T-cell (primary cell): ENCODE data around the gene TBC1D22A. TPM values are rescaled to one million over a fixed set of nuclear protein-coding genes. Genes with fewer than 3 reads are reported as not detected.
"Not testable (repeated sequence)": the region's sequence is repeated elsewhere in the genome, so short reads cannot be mapped to it uniquely, and the experiment has no call there.

Experiments
- ATAC-seq, 4 experiments: fragments of 200-7000 bp in 3 of 4; fragments of 150-1000 bp in 1 of 4; cut with Tn5 transposase; replicated peaks in 1 of 4; 1 replicate in 3 of 4; 2 replicates in 1 of 4; pipeline ENCODE4 v1.10.0; 2021; ENCODE audit warnings: moderate library complexity in 3 of 4, mild to moderate bottlenecking in 2 of 4, moderate number of reproducible peaks in 1 of 4
- CTCF ChIA-PET, 2 donors: fragments of 300-600 bp; sonication (Branson Sonifier 250); formaldehyde crosslinking; loops; one replicate each; lab custom pipeline; 2022; ENCODE audit warnings: antibody characterized with exemption in 2 of 2; lab: Charles Lee
- POLR2A ChIA-PET, 2 donors: fragments of 300-600 bp; sonication (Branson Sonifier 250); formaldehyde crosslinking; loops; one replicate each; lab custom pipeline; 2022; ENCODE audit warnings: antibody characterized with exemption in 2 of 2; lab: Charles Lee
- DNase-seq, 35 experiments: peaks; one replicate each; pipeline versions ENCODE4 v3.0.0 to v3.0.0-alpha.2; 2013 to 2023
- H3K27ac ChIP-seq: one replicate; pipeline ENCODE4 v1.5.1; 2013; ENCODE audit warnings: low read length
- H3K27me3 ChIP-seq, 2 experiments: replicated peaks in 1 of 2; 1 replicate in 1 of 2; 2 replicates in 1 of 2; pipeline versions ENCODE4 v1.6.1 to v1.7.0; 2013; ENCODE audit warnings: low read length in 1 of 2, mixed read lengths in 1 of 2; ENCODE audit not compliant: control insufficient read depth in 2 of 2, insufficient read depth in 2 of 2; ENCODE audit errors: extremely low read depth in 1 of 2
- H3K36me3 ChIP-seq, 2 donors: 1 replicate in 1 of 2; 2 replicates in 1 of 2; pipeline versions ENCODE4 v1.6.1 to v1.7.0; 2013; ENCODE audit warnings: low read length in 1 of 2; ENCODE audit not compliant: control insufficient read depth in 2 of 2, insufficient read depth in 1 of 2; ENCODE audit errors: extremely low read depth in 1 of 2
- H3K4me1 ChIP-seq, 2 experiments: 1 replicate in 1 of 2; 2 replicates in 1 of 2; pipeline versions ENCODE4 v1.6.1 to v1.7.0; 2013; ENCODE audit warnings: low read length in 2 of 2, mixed read lengths in 1 of 2; ENCODE audit not compliant: insufficient read depth in 2 of 2, control insufficient read depth in 1 of 2; ENCODE audit errors: extremely low read depth in 1 of 2
- H3K4me3 ChIP-seq, 2 donors: 1 replicate in 1 of 2; 2 replicates in 1 of 2; pipeline versions ENCODE4 v1.5.1 to v1.7.0; 2013; ENCODE audit warnings: mild to moderate bottlenecking in 2 of 2, low read length in 1 of 2, moderate library complexity in 1 of 2; ENCODE audit not compliant: control insufficient read depth in 1 of 2; ENCODE audit errors: extremely low read depth in 1 of 2
- H3K9me3 ChIP-seq: 2 replicates; pipeline ENCODE4 v1.7.0; 2013
- H3K27ac Mint-ChIP-seq, 2 donors: one replicate each; pipeline ENCODE4 v1.8.0; 2020 to 2021; ENCODE audit warnings: mild to moderate bottlenecking in 2 of 2, mixed read lengths in 2 of 2
- H3K27me3 Mint-ChIP-seq, 2 donors: one replicate each; pipeline ENCODE4 v1.8.0; 2021 to 2022; ENCODE audit warnings: mixed read lengths in 2 of 2
- H3K36me3 Mint-ChIP-seq: one replicate; pipeline ENCODE4 v1.8.0; 2021; ENCODE audit warnings: mixed read lengths
- H3K4me1 Mint-ChIP-seq, 3 donors: one replicate each; pipeline ENCODE4 v1.8.0; 2020 to 2022; ENCODE audit warnings: mixed read lengths in 3 of 3, mild to moderate bottlenecking in 1 of 3
- H3K4me3 Mint-ChIP-seq, 3 donors: one replicate each; pipeline ENCODE4 v1.8.0; 2020 to 2022; ENCODE audit warnings: mild to moderate bottlenecking in 3 of 3, mixed read lengths in 3 of 3, moderate library complexity in 3 of 3
- H3K9me3 Mint-ChIP-seq, 3 donors: one replicate each; pipeline ENCODE4 v1.8.0; 2020 to 2022; ENCODE audit warnings: mixed read lengths in 3 of 3
- WGBS: methylation state at CpG from one replicate; pipeline ENCODE4 v1.1.5; 2013; ENCODE audit warnings: missing lambda C conversion rate; ENCODE audit not compliant: insufficient coverage; 5-methylcytosine and 5-hydroxymethylcytosine counted together
- total RNA-seq, 35 experiments: library from RNA in 6 of 35; stranded (reverse) in 6 of 35; fragments of 120-200 nt in 1 of 35; gene quantifications; one replicate each; pipeline versions ENCODE4 v1.2.1 to v1.2.4 and lab custom pipeline; 2013 to 2026

Gene TBC1D22A
- total RNA-seq, 5 donors from 2014 or later (not counting 1 experiment from before 2014, with no cell fraction given), result 38.3 to 67.8 (median 57.7) TPM

- WGBS, result 79% methylated on average over 18 of the region's 25 CpGs
- Histone ChIP-seq H3K9me3 (no peaks in the 10 kb centered on the region), H3K27me3 (no peaks in the 10 kb centered on the region), H3K27ac (no peak overlapping the region), H3K36me3 (peaks cover 8 to 9% of the 10 kb centered on the region in 2 donors), H3K4me1 (no peaks in the 10 kb centered on the region), H3K4me3 (no peak overlapping the region)
- Mint-ChIP-seq H3K36me3 (peaks cover 40% of the 10 kb centered on the region), H3K9me3 (no peaks in the 10 kb centered on the region), H3K27me3 (no peaks in the 10 kb centered on the region), H3K27ac (no peak overlapping the region), H3K4me3 (no peak overlapping the region), H3K4me1 (no peaks in the 10 kb centered on the region)
- ChIA-PET CTCF (no interaction called here), POLR2A (no interaction called here)
- DNase-seq (peak in 2 of 35 experiments; percentile 1 to 3), ATAC-seq (no peak)
Measured at GRCh38 chr22:47165338-47166032, 403.0 kb downstream of the TBC1D22A start.

GRCh38 chr22:47166033-47166404, 403.6 kb downstream of the TBC1D22A start:
- H3K27ac Mint-ChIP-seq, result no peak overlapping the region
- no peaks in the 10 kb centered on the region for H3K4me1 Mint-ChIP-seq
- Histone ChIP-seq H3K9me3 (no peaks in the 10 kb centered on the region), H3K27ac (no peak overlapping the region), H3K36me3 (peaks cover 8% of the 10 kb centered on the region in 2 donors), H3K4me3 (no peak overlapping the region), H3K27me3 (no peaks in the 10 kb centered on the region), H3K4me1 (no peaks in the 10 kb centered on the region)
- H3K36me3 Mint-ChIP-seq, result peaks cover 40% of the 10 kb centered on the region
- 75% methylated on average over 4 of the region's 5 CpGs for WGBS
- no peak for ATAC-seq
- H3K4me3 Mint-ChIP-seq, result no peak overlapping the region
- ChIA-PET POLR2A (no interaction called here), CTCF (no interaction called here)
- no peaks in the 10 kb centered on the region for H3K9me3 Mint-ChIP-seq
- no peak for DNase-seq
- no peaks in the 10 kb centered on the region for H3K27me3 Mint-ChIP-seq

DNA sequence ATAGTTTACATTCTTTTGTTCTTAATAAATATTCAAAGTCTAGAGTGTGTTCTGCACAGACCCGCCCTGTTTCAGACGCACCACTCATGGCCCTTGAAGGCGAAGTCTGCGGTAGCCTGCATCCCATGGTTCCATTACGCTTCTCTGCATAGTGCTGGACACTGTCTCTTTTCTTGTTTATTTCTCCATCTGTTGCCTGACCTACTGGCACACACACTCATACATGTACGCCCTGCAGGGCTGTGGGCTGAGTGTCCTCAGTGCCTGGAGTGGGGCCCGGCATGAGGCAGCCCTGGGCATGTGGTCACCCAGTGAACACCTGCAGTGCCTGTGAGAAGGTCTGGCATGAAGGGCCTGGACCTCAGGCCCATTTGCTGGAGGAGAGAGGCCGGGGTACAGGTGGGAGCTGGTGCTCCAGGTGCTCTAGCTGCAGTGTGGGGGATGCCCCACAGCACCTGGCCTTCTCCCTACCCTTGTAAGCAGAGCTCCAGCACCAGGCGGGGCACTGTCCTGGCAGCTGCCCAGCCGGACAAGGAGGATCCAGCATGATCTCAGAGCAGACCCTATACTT, 404.1 kb downstream of the TBC1D22A start:
- Histone ChIP-seq H3K27ac (no peak overlapping the region), H3K4me1 (no peaks in the 10 kb centered on the region), H3K27me3 (no peaks in the 10 kb centered on the region), H3K9me3 (no peaks in the 10 kb centered on the region), H3K36me3 (peaks cover 8% of the 10 kb centered on the region in 2 donors), H3K4me3 (no peak overlapping the region)
- H3K4me1 Mint-ChIP-seq, result no peaks in the 10 kb centered on the region
- 97% methylated on average over 6 of the region's 10 CpGs for WGBS
- H3K9me3 Mint-ChIP-seq, result no peaks in the 10 kb centered on the region
- CTCF ChIA-PET, result no interaction called here
- no peak overlapping the region for H3K4me3 Mint-ChIP-seq
- no peaks in the 10 kb centered on the region for H3K27me3 Mint-ChIP-seq
- DNase-seq (peak in 2 of 35 experiments; percentile 0 to 16), ATAC-seq (no peak)
- H3K27ac Mint-ChIP-seq, result no peak overlapping the region
- POLR2A ChIA-PET, result no interaction called here
- peaks cover 40% of the 10 kb centered on the region for H3K36me3 Mint-ChIP-seq

- Mint-ChIP-seq H3K4me1 (no peaks in the 10 kb centered on the region), H3K9me3 (no peaks in the 10 kb centered on the region), H3K27me3 (no peaks in the 10 kb centered on the region), H3K4me3 (no peak overlapping the region), H3K27ac (no peak overlapping the region), H3K36me3 (peaks cover 37% of the 10 kb centered on the region)
- H3K27me3 ChIP-seq, result no peaks in the 10 kb centered on the region
- H3K9me3 ChIP-seq, result no peaks in the 10 kb centered on the region
- ATAC-seq (no peak), DNase-seq (no peak)
- peaks cover 8% of the 10 kb centered on the region in 2 donors for H3K36me3 ChIP-seq
- WGBS, result 100% methylated on average over 6 of the region's 10 CpGs
- ChIA-PET CTCF (no interaction called here), POLR2A (no interaction called here)
- H3K4me3 ChIP-seq, result no peak overlapping the region
- H3K4me1 ChIP-seq, result no peaks in the 10 kb centered on the region
- H3K27ac ChIP-seq, result no peak overlapping the region
Measured at GRCh38 chr22:47167056-47167455, 404.6 kb downstream of the TBC1D22A start.

DNA sequence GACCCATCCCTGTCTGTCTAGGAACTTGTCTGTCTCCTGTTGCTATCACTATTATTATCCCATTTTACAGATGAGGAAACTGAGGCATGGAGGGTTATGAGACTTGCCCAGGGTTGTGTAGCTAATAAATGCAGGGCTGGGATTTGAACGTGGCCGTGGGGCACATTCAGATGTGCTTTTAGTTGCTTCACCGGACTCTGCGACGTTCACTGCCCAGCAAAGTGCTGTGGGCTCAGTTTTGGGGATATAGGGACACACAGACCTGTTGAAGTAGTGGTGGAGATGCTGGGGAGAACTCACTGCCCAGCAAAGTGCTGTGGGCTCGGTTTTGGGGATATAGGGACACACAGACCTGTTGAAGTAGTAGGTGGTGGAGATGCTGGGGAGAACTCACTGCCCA, 405.5 kb downstream of the TBC1D22A start:
- H3K9me3 ChIP-seq, H3K4me1 ChIP-seq, H3K27me3 ChIP-seq, H3K27ac ChIP-seq, H3K27me3 Mint-ChIP-seq, POLR2A ChIA-PET, ATAC-seq, H3K27ac Mint-ChIP-seq, H3K4me3 Mint-ChIP-seq, H3K9me3 Mint-ChIP-seq, CTCF ChIA-PET, H3K36me3 ChIP-seq, H3K4me3 ChIP-seq, H3K4me1 Mint-ChIP-seq: not testable (repeated sequence)
- WGBS, result 97% methylated on average over 5 of the region's 6 CpGs
- peaks cover 39% of the 10 kb centered on the region for H3K36me3 Mint-ChIP-seq
- peak in 1 of 35 experiments; percentile 9 for DNase-seq

GRCh38 chr22:47168441-47168840, 406.0 kb downstream of the TBC1D22A start:
- 94% methylated on average over 7 of the region's 14 CpGs for WGBS
- no peak overlapping the region for H3K27ac ChIP-seq
- no peaks in the 10 kb centered on the region for H3K27me3 ChIP-seq
- DNase-seq (peak in 3 of 35 experiments; percentile 1 to 22 (median 2)), ATAC-seq (no peak)
- no peak overlapping the region for H3K4me3 ChIP-seq
- no peaks in the 10 kb centered on the region for H3K9me3 Mint-ChIP-seq
- H3K27ac Mint-ChIP-seq, result no peak overlapping the region
- no peaks in the 10 kb centered on the region for H3K9me3 ChIP-seq
- peaks cover 38% of the 10 kb centered on the region for H3K36me3 Mint-ChIP-seq
- no peaks in the 10 kb centered on the region for H3K27me3 Mint-ChIP-seq
- ChIA-PET CTCF (no interaction called here), POLR2A (no interaction called here)
- no peaks in the 10 kb centered on the region for H3K4me1 ChIP-seq
- H3K4me3 Mint-ChIP-seq, result no peak overlapping the region
- no peaks in the 10 kb centered on the region for H3K4me1 Mint-ChIP-seq
- peaks cover 8% of the 10 kb centered on the region in 2 donors for H3K36me3 ChIP-seq
